Measurements from ENCODE around the gene LIMCH1. TPM values are rescaled to one million over a fixed set of nuclear protein-coding genes. Genes with fewer than 3 reads are reported as not detected.

Gene LIMCH1
- total RNA-seq, 1 experiment from 2014 or later, result 10.4 TPM

GRCh38 chr4:41507291-41507947 is 30.5 kb upstream of the LIMCH1 start:
- Histone ChIP-seq H3K9ac (ENCODE audit: low read length) (no peak overlapping the region), H3K27ac (ENCODE audit: low read depth, low read length) (no peak overlapping the region)
- RAD21 ChIA-PET (ENCODE audit: low non-redundant PET in 1 of 2, low total read pairs in 2 of 2, uncharacterized antibody in 2 of 2, unreplicated experiment in 2 of 2), result no interaction called here

More at GRCh38 chr4:41507291-41507947, 30.5 kb upstream of the LIMCH1 start:
- intact Hi-C loops (cut with micrococcal nuclease), result no loop called here
- H3K79me2 ChIP-seq (ENCODE audit: insufficient read depth, low read length), result no peaks in the 10 kb centered on the region
- TF ChIP-seq YY1 (IDR thresholded peaks at IDR 0.05; ENCODE audit: extremely low read depth, insufficient replicate concordance, low read depth, low read length) (no peak), CTCF (IDR thresholded peaks at IDR 0.05 in 2 of 3, conservative IDR thresholded peaks at IDR 0.05 in 1 of 3; ENCODE audit: borderline replicate concordance in 1 of 3, insufficient read depth in 1 of 3, low read depth in 2 of 3, low read length in 2 of 3) (no peak), FOSL1 (IDR thresholded peaks at IDR 0.05; ENCODE audit: low read depth) (no peak), JUND (IDR thresholded peaks at IDR 0.05) (no peak), RAD21 (IDR thresholded peaks at IDR 0.05; ENCODE audit: low read depth) (no peak), CBX3 (IDR thresholded peaks at IDR 0.05; ENCODE audit: low read depth) (no peak), ATF3 (IDR thresholded peaks at IDR 0.05) (no peak), TCF7L2 (IDR thresholded peaks at IDR 0.05; ENCODE audit: borderline replicate concordance, extremely low read depth, insufficient read depth, insufficient read length) (no peak), SP1 (IDR thresholded peaks at IDR 0.05; ENCODE audit: low read depth) (no peak), REST (IDR thresholded peaks at IDR 0.05; ENCODE audit: low read depth) (no peak), ZBTB33 (IDR thresholded peaks at IDR 0.05; ENCODE audit: extremely low read depth, insufficient replicate concordance, low read length) (no peak), SIN3A (IDR thresholded peaks at IDR 0.05; ENCODE audit: low read depth) (no peak), ZFX (IDR thresholded peaks at IDR 0.05) (no peak)
- TF ChIP-seq, protein P1, sequence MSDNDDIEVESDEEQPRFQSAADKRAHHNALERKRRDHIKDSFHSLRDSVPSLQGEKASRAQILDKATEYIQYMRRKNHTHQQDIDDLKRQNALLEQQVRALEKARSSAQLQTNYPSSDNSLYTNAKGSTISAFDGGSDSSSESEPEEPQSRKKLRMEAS (IDR thresholded peaks at IDR 0.05), result no peak
- CTCF ChIA-PET, result no interaction called here
- no peaks in the 10 kb centered on the region for H4K20me1 ChIP-seq (ENCODE audit: insufficient read depth)
- H3K4me2 ChIP-seq (ENCODE audit: low read length), result no peak overlapping the region
- ATAC-seq, result no peak
- POLR2A ChIA-PET, result no interaction called here
- H3K27me3 ChIP-seq (ENCODE audit: insufficient read depth, low read length), result no peaks in the 10 kb centered on the region
- H3K9me3 ChIP-seq (ENCODE audit: control insufficient read depth in 1 of 2, insufficient read depth in 1 of 2, low read depth in 1 of 2, low read length in 2 of 2), result no peaks in the 10 kb centered on the region
- H3K4me3 ChIP-seq (replicated peaks in 1 of 2; ENCODE audit: low read depth in 1 of 2, low read length in 2 of 2), result no peak overlapping the region
- peaks cover 6 to 20% of the 10 kb centered on the region in 2 experiments; a peak in 3 of 4 replicates for H3K4me1 ChIP-seq (ENCODE audit: control insufficient read depth in 1 of 2, insufficient read depth in 2 of 2, low read length in 2 of 2)
- no peaks in the 10 kb centered on the region for H3K9me2 ChIP-seq (ENCODE audit: insufficient read depth)
- no peak overlapping the region for H2AFZ ChIP-seq (ENCODE audit: low read depth, low read length, poor library complexity, severe bottlenecking)
- BruUV-seq (replicated peaks), result no TSS peak
- DNase-seq (ENCODE audit: low read depth, low spot score), result no peak
- H3K36me3 ChIP-seq (ENCODE audit: control insufficient read depth in 1 of 2, insufficient read depth in 2 of 2, low read length in 2 of 2), result no peaks in the 10 kb centered on the region
